Stomach smooth muscle (tissue), 2 donors: Measurements from ENCODE around the gene RPL41.
A peak's percentile ranks its signal among the peaks of the same experiment; 100 is the strongest.

Experiments used
- H3K27ac ChIP-seq: one replicate; pipeline ENCODE4 v1.7.0; 2013; ENCODE audit warnings: mild to moderate bottlenecking, low read length, inconsistent platforms
- H3K27me3 ChIP-seq, 2 donors: one replicate each; pipeline ENCODE4 v1.7.0; 2013; ENCODE audit warnings: low read length in 2 of 2; ENCODE audit not compliant: insufficient read depth in 2 of 2, control insufficient read depth in 1 of 2
- H3K36me3 ChIP-seq, 2 donors: one replicate each; pipeline ENCODE4 v1.7.0; 2013; ENCODE audit warnings: low read length in 2 of 2; ENCODE audit not compliant: control insufficient read depth in 2 of 2, insufficient read depth in 2 of 2
- H3K4me1 ChIP-seq: one replicate; pipeline ENCODE4 v1.7.0; 2013; ENCODE audit warnings: low read length; ENCODE audit not compliant: control insufficient read depth, insufficient read depth
- H3K4me3 ChIP-seq, 2 donors: one replicate each; pipeline ENCODE4 v1.7.0; 2013; ENCODE audit warnings: low read length in 2 of 2
- H3K9ac ChIP-seq, 2 donors: one replicate each; pipeline ENCODE4 v1.7.0; 2013; ENCODE audit warnings: low read length in 2 of 2, mild to moderate bottlenecking in 1 of 2
- H3K9me3 ChIP-seq, 2 donors: one replicate each; pipeline ENCODE4 v1.7.0; 2013; ENCODE audit warnings: low read length in 2 of 2; ENCODE audit not compliant: control insufficient read depth in 2 of 2
- donor health status: healthy.
- donor health status: Pancreatic carcinoma.

RPL41 gene

DNA sequence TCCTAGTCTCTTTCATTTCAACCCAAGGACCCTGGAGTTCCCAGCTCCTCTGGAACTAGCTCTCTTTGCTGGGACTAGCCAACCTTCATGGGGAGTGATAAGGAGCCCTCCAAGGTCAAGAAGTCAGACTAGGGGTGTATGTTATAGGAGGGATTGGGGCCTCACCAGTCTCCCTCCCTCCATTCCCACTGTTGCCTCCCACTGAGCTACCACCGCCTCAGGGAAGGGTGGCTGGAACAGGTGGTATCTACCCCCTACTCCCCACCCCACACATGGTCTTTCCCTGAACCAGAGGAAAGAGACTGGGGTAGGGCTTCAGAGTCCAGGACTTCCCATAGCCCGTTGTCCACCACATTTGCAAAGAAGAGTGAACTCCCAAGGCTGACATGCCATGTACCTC is 34.1 kb upstream of the RPL41 start:
- no peak overlapping the region for H3K9ac ChIP-seq
- no peaks in the 10 kb centered on the region for H3K9me3 ChIP-seq
- no peak overlapping the region for H3K27ac ChIP-seq
- H3K4me1 ChIP-seq, result peaks cover 16% of the 10 kb centered on the region
- peak overlapping the region in 1 of 2 donors; percentile 15 for H3K4me3 ChIP-seq
- H3K27me3 ChIP-seq, result peaks cover 11 to 21% of the 10 kb centered on the region in 2 donors
- no peaks in the 10 kb centered on the region for H3K36me3 ChIP-seq

DNA sequence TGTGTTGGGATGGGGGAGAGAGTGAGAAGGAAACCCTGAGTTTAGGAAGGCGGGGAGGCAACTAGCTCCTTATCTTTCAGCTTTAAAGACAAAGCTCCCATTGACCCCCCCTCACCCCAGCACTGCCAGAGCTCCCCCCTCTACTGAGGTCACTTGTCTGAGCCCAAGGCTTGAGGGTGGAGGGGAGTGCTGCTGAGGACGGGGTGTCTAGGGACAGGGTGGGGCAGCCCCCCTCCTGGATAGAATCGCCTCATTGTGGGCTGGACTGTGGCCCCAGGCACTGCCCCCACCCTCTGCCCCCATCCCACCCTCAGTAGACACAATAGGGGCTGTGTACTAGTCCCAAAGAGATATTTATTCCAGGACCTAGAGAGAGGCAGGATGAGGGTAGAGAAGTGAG is 33.5 kb upstream of the RPL41 start:
- Histone ChIP-seq H3K27me3 (peaks cover 11 to 21% of the 10 kb centered on the region in 2 donors), H3K4me1 (peaks cover 16% of the 10 kb centered on the region), H3K36me3 (no peaks in the 10 kb centered on the region), H3K9ac (no peak overlapping the region), H3K9me3 (no peaks in the 10 kb centered on the region), H3K27ac (no peak overlapping the region), H3K4me3 (no peak overlapping the region)

GRCh38 chr12:56084958-56085543 is 31.4 kb upstream of the RPL41 start:
- no peak overlapping the region for H3K27ac ChIP-seq
- H3K9ac ChIP-seq, result no peak overlapping the region
- H3K36me3 ChIP-seq, result no peaks in the 10 kb centered on the region

GRCh38 chr12:56086096-56086495 is 30.3 kb upstream of the RPL41 start:
- Histone ChIP-seq H3K9ac (no peak overlapping the region), H3K27ac (no peak overlapping the region), H3K4me3 (no peak overlapping the region), H3K4me1 (no peaks in the 10 kb centered on the region), H3K9me3 (no peaks in the 10 kb centered on the region), H3K27me3 (peaks cover 2 to 7% of the 10 kb centered on the region in 2 donors), H3K36me3 (no peaks in the 10 kb centered on the region)

More at GRCh38 chr12:56084958-56085543, 31.4 kb upstream of the RPL41 start:
- H3K27me3 ChIP-seq, result peaks cover 11 to 17% of the 10 kb centered on the region in 2 donors
- H3K9me3 ChIP-seq, result no peaks in the 10 kb centered on the region
- H3K4me3 ChIP-seq, result no peak overlapping the region
- H3K4me1 ChIP-seq, result peaks cover 4% of the 10 kb centered on the region

DNA sequence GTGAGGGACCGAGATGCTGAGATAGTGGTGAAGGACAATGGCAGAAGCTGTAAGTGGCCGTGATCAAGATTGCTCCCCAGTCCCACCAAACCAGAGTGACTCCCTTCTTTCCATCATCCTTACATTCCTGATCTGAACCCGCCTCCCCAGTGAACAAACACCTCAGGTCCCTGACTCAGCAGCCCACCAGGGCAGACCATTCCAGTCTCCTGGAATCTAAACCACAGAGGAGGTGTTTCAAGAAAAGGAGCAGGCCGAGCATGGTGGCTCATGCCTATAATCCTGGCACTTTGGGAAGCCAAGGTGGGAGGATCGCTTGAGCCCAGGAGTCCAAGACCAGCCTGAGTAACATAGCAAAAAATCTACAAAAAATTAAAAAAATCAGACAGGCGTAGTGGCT is 29.8 kb upstream of the RPL41 start:
- Histone ChIP-seq H3K27ac (no peak overlapping the region), H3K36me3 (no peaks in the 10 kb centered on the region), H3K27me3 (peaks cover 2 to 3% of the 10 kb centered on the region in 2 donors), H3K4me1 (no peaks in the 10 kb centered on the region), H3K9ac (no peak overlapping the region), H3K4me3 (no peak overlapping the region), H3K9me3 (no peaks in the 10 kb centered on the region)

DNA sequence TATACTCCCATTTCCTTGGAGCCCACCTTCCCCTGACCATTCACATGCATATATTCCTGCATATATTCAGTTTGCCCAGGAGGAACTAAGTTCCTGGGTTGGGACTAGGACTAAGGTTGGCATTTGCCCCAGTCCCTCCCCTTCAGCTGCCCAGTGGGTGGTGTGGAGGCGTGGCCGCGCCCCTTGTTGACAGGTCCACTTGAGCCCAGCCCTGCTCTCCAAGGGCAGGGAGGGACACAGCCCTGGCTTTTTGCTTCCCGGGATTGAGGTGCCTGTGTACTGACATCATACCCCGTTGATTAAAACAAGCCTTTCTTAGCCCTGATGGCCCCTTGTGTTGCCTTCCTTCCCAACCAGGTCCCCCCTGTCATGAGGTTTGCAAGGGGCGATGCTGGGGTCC is 29.2 kb upstream of the RPL41 start:
- Histone ChIP-seq H3K27me3 (no peaks in the 10 kb centered on the region), H3K36me3 (no peaks in the 10 kb centered on the region), H3K9me3 (no peaks in the 10 kb centered on the region), H3K4me1 (no peaks in the 10 kb centered on the region), H3K4me3 (no peak overlapping the region), H3K27ac (no peak overlapping the region), H3K9ac (no peak overlapping the region)

DNA sequence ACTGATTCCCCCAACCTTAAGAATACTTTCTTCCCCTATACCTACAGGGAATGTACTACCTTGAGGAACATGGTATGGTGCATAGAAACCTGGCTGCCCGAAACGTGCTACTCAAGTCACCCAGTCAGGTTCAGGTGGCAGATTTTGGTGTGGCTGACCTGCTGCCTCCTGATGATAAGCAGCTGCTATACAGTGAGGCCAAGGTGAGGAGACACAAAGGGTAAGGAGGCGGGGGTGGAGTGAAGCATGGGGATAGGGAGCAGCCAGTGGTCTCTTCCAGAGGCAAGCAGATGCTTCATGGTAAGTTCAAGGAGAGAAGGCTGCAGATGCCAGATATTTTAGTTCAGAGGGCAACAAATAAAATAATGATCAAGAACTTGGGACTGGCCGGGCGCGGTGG is 18.7 kb upstream of the RPL41 start:
- Histone ChIP-seq H3K27me3 (peaks cover 0 to 5% of the 10 kb centered on the region in 2 donors), H3K4me3 (no peak overlapping the region), H3K9me3 (no peaks in the 10 kb centered on the region), H3K9ac (no peak overlapping the region), H3K27ac (no peak overlapping the region), H3K36me3 (no peaks in the 10 kb centered on the region), H3K4me1 (no peaks in the 10 kb centered on the region)

DNA sequence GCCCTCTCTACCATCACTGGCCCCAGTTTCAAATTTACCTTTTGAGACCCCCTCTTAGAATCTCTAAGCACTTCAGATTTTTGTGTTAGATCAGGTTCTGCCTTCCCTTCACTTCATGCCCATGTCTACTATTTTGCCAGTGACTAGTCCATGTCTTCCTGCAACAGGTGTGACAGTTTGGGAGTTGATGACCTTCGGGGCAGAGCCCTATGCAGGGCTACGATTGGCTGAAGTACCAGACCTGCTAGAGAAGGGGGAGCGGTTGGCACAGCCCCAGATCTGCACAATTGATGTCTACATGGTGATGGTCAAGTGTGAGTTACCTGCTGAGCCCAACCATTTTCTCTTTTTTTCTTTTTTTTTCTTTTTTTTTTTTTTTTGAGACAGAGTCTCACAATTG is 17.8 kb upstream of the RPL41 start:
- Histone ChIP-seq H3K27me3 (peaks cover 0 to 5% of the 10 kb centered on the region in 2 donors), H3K9ac (no peak overlapping the region), H3K4me1 (peaks cover 1% of the 10 kb centered on the region), H3K9me3 (no peaks in the 10 kb centered on the region), H3K4me3 (no peak overlapping the region), H3K36me3 (no peaks in the 10 kb centered on the region), H3K27ac (no peak overlapping the region)

DNA sequence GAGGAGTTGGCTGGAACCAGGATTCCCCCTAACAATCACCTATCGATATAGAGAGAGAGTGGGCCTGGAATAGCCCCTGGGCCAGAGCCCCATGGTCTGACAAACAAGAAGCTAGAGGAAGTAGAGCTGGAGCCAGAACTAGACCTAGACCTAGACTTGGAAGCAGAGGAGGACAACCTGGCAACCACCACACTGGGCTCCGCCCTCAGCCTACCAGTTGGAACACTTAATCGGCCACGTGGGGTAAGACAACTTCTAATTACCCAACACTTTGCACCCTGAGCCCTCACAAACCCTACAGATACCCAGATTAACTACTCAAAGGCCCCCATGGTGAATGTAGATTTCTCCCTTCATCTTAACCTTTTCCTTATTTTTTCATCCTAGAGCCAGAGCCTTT is 16.6 kb upstream of the RPL41 start:
- no peak overlapping the region for H3K27ac ChIP-seq
- no peak overlapping the region for H3K4me3 ChIP-seq

DNA sequence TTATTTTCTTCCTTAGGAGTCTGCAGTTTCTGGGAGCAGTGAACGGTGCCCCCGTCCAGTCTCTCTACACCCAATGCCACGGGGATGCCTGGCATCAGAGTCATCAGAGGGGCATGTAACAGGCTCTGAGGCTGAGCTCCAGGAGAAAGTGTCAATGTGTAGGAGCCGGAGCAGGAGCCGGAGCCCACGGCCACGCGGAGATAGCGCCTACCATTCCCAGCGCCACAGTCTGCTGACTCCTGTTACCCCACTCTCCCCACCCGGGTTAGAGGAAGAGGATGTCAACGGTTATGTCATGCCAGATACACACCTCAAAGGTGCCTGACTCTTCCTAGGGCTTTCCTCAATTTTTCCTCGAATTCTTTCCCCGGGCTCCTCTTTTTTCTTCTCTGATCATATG is 15.4 kb upstream of the RPL41 start:
- H3K9me3 ChIP-seq, result no peaks in the 10 kb centered on the region
- H3K4me1 ChIP-seq, result peaks cover 22% of the 10 kb centered on the region
- no peaks in the 10 kb centered on the region for H3K27me3 ChIP-seq
- H3K27ac ChIP-seq, result no peak overlapping the region
- H3K4me3 ChIP-seq, result no peak overlapping the region
- H3K9ac ChIP-seq, result no peak overlapping the region
- no peaks in the 10 kb centered on the region for H3K36me3 ChIP-seq

More for the DNA sequence above, 16.6 kb upstream of the RPL41 start:
- Histone ChIP-seq H3K27me3 (no peaks in the 10 kb centered on the region), H3K9ac (no peak overlapping the region), H3K9me3 (no peaks in the 10 kb centered on the region), H3K36me3 (no peaks in the 10 kb centered on the region), H3K4me1 (peaks cover 10% of the 10 kb centered on the region)

DNA sequence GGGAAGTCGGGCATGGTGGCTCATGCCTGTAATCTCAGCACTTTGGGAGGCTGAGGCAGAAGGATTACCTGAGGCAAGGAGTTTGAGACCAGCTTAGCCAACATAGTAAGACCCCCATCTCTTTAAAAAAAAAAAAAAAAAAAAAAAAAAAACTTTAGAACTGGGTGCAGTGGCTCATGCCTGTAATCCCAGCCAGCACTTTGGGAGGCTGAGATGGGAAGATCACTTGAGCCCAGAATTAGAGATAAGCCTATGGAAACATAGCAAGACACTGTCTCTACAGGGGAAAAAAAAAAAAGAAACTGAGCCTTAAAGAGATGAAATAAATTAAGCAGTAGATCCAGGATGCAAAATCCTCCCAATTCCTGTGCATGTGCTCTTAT is 13.8 kb upstream of the RPL41 start:
- peaks cover 26% of the 10 kb centered on the region for H3K4me1 ChIP-seq
- no peak overlapping the region for H3K9ac ChIP-seq
- H3K36me3 ChIP-seq, result peaks cover 9 to 10% of the 10 kb centered on the region in 2 donors
- H3K4me3 ChIP-seq, result no peak overlapping the region
- H3K9me3 ChIP-seq, result no peaks in the 10 kb centered on the region
- no peaks in the 10 kb centered on the region for H3K27me3 ChIP-seq
- H3K27ac ChIP-seq, result no peak overlapping the region
